GM12878 (cell line): ENCODE results near the gene IGHMBP2. TPM values are rescaled to one million over a fixed set of nuclear protein-coding genes. Genes with fewer than 3 reads are reported as not detected.

ENCODE experiments used
- ATAC-seq: fragments of 200-7000 bp; cut with Tn5 transposase; 3 replicates; pipeline ENCODE4 v1.9.1; 2020; ENCODE audit warnings: mild to moderate bottlenecking, moderate library complexity
- BruUV-seq: library from RNA; stranded (reverse); fragments of 400-500 nt; replicated peaks from 2 replicates; lab custom pipeline; 2021; lab: Mats Ljungman, UMichigan
- CTCF ChIA-PET: fragments of 300-600 bp; sonication (Branson Sonifier 250); formaldehyde crosslinking; extraction: SDS; loops from one replicate; lab custom pipeline; 2021; ENCODE audit warnings: inconsistent platforms; lab: Yijun Ruan, JAX
- POLR2A ChIA-PET: fragments of 350-600 bp; formaldehyde crosslinking; extraction: SDS; loops from one replicate; lab custom pipeline; 2021; ENCODE audit warnings: inconsistent platforms; lab: Charles Lee
- RAD21 ChIA-PET: fragments of 300-600 bp; sonication (Branson Sonifier 250); formaldehyde crosslinking; loops from one replicate; lab custom pipeline; 2023; ENCODE audit warnings: antibody characterized with exemption; ENCODE audit not compliant: unreplicated experiment; lab: Charles Lee
- SMC1A ChIA-PET: fragments of 300-600 bp; sonication (Branson Sonifier 250); formaldehyde crosslinking; loops from one replicate; lab custom pipeline; 2023; ENCODE audit not compliant: unreplicated experiment, uncharacterized antibody; lab: Charles Lee
- DNase-seq: peaks from one replicate; pipeline ENCODE4 v3.0.0-alpha.2; 2011; ENCODE audit warnings: low read depth, low spot score
- FAIRE-seq: peaks from 3 replicates; lab custom pipeline; 2011; peaks lifted over from hg19 to GRCh38; lab: Jason Lieb, UNC
- H2AFZ ChIP-seq: 2 replicates; pipeline ENCODE4 v1.6.0; 2011; ENCODE audit warnings: low read depth, low read length, control low read depth; ENCODE audit not compliant: control insufficient read depth
- H3K27ac ChIP-seq: 2 replicates; pipeline ENCODE4 v1.5.1; 2011; ENCODE audit warnings: control low read depth; ENCODE audit not compliant: control insufficient read depth, insufficient read depth
- H3K27me3 ChIP-seq, 2 experiments: replicated peaks in 1 of 2; 2 replicates each; pipeline versions ENCODE4 v1.6.0 to v1.6.1; 2011; ENCODE audit warnings: low read length in 1 of 2; ENCODE audit not compliant: control insufficient read depth in 2 of 2, insufficient read depth in 2 of 2
- H3K36me3 ChIP-seq, 2 experiments: 2 replicates each; pipeline ENCODE4 v1.5.1; 2011; ENCODE audit warnings: low read length in 1 of 2; ENCODE audit not compliant: control insufficient read depth in 2 of 2, insufficient read depth in 2 of 2
- H3K4me1 ChIP-seq: 2 replicates; pipeline ENCODE4 v1.6.1; 2011; ENCODE audit warnings: mild to moderate bottlenecking, low read length, moderate library complexity, mixed read lengths; ENCODE audit not compliant: control insufficient read depth, insufficient read depth
- H3K4me2 ChIP-seq: 2 replicates; pipeline ENCODE4 v1.6.0; 2011; ENCODE audit warnings: control low read depth; ENCODE audit not compliant: control insufficient read depth, insufficient read depth
- H3K4me3 ChIP-seq: fragments of 200-600 bp; sonication (generic); 2 replicates; pipeline ENCODE4 v1.5.1; 2016
- H3K79me2 ChIP-seq: 2 replicates; pipeline ENCODE4 v1.6.0; 2011; ENCODE audit warnings: low read length; ENCODE audit not compliant: control insufficient read depth, insufficient read depth
- H3K9ac ChIP-seq: 2 replicates; pipeline ENCODE4 v1.8.0; 2011; ENCODE audit warnings: low read length, control low read depth, mixed read lengths; ENCODE audit not compliant: control insufficient read depth, insufficient read depth
- H3K9me3 ChIP-seq: replicated peaks from 3 replicates; pipeline ENCODE4 v1.5.1; 2011; ENCODE audit warnings: mild to moderate bottlenecking, low read length; ENCODE audit not compliant: control insufficient read depth, insufficient read depth
- H4K20me1 ChIP-seq: 2 replicates; pipeline ENCODE4 v1.6.0; 2011; ENCODE audit not compliant: control insufficient read depth, insufficient read depth
- BRCA1 ChIP-seq: IDR thresholded peaks from 2 replicates; pipeline ENCODE4 v1.6.1; 2011; ENCODE audit warnings: low read depth, low read length, improper control_type of control experiment
- FOXK2 ChIP-seq: fragments of 450-650 bp; IDR thresholded peaks from 2 replicates; pipeline ENCODE4 v1.6.1; 2017; ENCODE audit warnings: mild to moderate bottlenecking, moderate library complexity
- HDGF ChIP-seq: fragments of 450-650 bp; IDR thresholded peaks from 2 replicates; pipeline ENCODE4 v1.6.1; 2016; ENCODE audit warnings: antibody characterized with exemption
- MYC ChIP-seq: IDR thresholded peaks from 2 replicates; pipeline ENCODE4 v1.6.1; 2011; ENCODE audit warnings: mild to moderate bottlenecking, low read length, moderate library complexity, inconsistent platforms; ENCODE audit not compliant: insufficient read depth, insufficient replicate concordance, insufficient read length, severe bottlenecking
- PML ChIP-seq: IDR thresholded peaks from 2 replicates; pipeline ENCODE4 v1.6.1; 2012; ENCODE audit warnings: low read length, inconsistent platforms
- RBBP5 ChIP-seq: fragments of 200-600 bp; sonication (generic); conservative IDR thresholded peaks from 2 replicates; pipeline ENCODE4 v1.6.1; 2016
- SMC3 ChIP-seq: IDR thresholded peaks from 2 replicates; pipeline ENCODE4 v1.6.1; 2011; ENCODE audit warnings: low read length, improper control_type of control experiment, borderline replicate concordance
- SREBF2 ChIP-seq: IDR thresholded peaks from 2 replicates; pipeline ENCODE4 v1.6.1; 2012; ENCODE audit warnings: mild to moderate bottlenecking, low read length
- TCF7 ChIP-seq: IDR thresholded peaks from 2 replicates; pipeline ENCODE4 v1.6.1; 2014; ENCODE audit warnings: antibody characterized with exemption, borderline replicate concordance
- YBX1 ChIP-seq: fragments of 450-650 bp; IDR thresholded peaks from 2 replicates; pipeline ENCODE4 v1.6.1; 2016; ENCODE audit warnings: antibody characterized with exemption
- ZNF622 ChIP-seq: fragments of 450-650 bp; IDR thresholded peaks from 2 replicates; pipeline ENCODE4 v1.6.1; 2017; ENCODE audit warnings: mild to moderate bottlenecking, inconsistent platforms
- WGBS: methylation state at CpG from one replicate; pipeline ENCODE4 v1.1.6; 2016; ENCODE audit warnings: low lambda C conversion rate; ENCODE audit not compliant: insufficient replicate concordance, insufficient coverage; ENCODE audit errors: missing lambda C conversion rate; 5-methylcytosine and 5-hydroxymethylcytosine counted together
- in situ Hi-C: fragments of 300-500 bp; cut with MboI; formaldehyde crosslinking; loops from 9 replicates; pipeline ENCODE4 v1.14.3; 2018; ENCODE audit warnings: mixed read lengths
- intact Hi-C: fragments of 100-400 bp; cut with micrococcal nuclease; formaldehyde crosslinking; loops from one replicate; pipeline ENCODE4 v1.14.2; 2022; ENCODE audit not compliant: unreplicated experiment
- polyA plus RNA-seq, 11 experiments: library from polyadenylated mRNA; depleted of rRNA in 4 of 11; unstranded in 6 of 11; stranded (reverse) in 5 of 11; fragments of >200 nt; fragmentation: Nextera tagmentation in 4 of 11; fragmentation: Illumina TruSeq in 1 of 11; extraction: Ambion mirVana in 4 of 11; extraction: Trizol in 1 of 11; gene quantifications; 1 replicate in 1 of 11; 2 replicates in 10 of 11; pipeline versions ENCODE4 v1.2.1 to v1.2.3, GENCODE V29; 2011 to 2016; ENCODE audit warnings: inconsistent platforms in 2 of 11, missing spikeins in 2 of 11, low read depth in 1 of 11
- total RNA-seq, 4 experiments: library from RNA; depleted of rRNA in 3 of 4; stranded (reverse); fragments of >200 nt in 3 of 4; fragmentation: Illumina TruSeq in 1 of 4; extraction: Trizol in 1 of 4; gene quantifications; 2 replicates each; pipeline versions ENCODE4 v1.2.1 to v1.2.3, GENCODE V29; 2013 to 2021
- TF ChIP-seq, protein P1 (sequence below): fragments of 450-650 bp; IDR thresholded peaks from 2 replicates; pipeline ENCODE4 v1.6.1; 2017; ENCODE audit warnings: mild to moderate bottlenecking, low read depth, inconsistent platforms; ENCODE audit not compliant: poor library complexity, severe bottlenecking
- TF ChIP-seq, protein P2 (sequence below): IDR thresholded peaks from 2 replicates; pipeline ENCODE4 v1.6.1; 2011; ENCODE audit warnings: low read depth, mild to moderate bottlenecking, low read length, moderate library complexity, borderline replicate concordance; ENCODE audit errors: extremely low read depth
- TF ChIP-seq, protein P3 (sequence below): fragments of 450-650 bp; IDR thresholded peaks from 2 replicates; pipeline ENCODE4 v1.6.1; 2017; ENCODE audit warnings: mild to moderate bottlenecking, moderate library complexity
- TF ChIP-seq, protein P4 (sequence below): IDR thresholded peaks from 2 replicates; pipeline ENCODE4 v1.6.1; 2011; ENCODE audit warnings: borderline replicate concordance, low read depth, mild to moderate bottlenecking, moderate library complexity, low read length; ENCODE audit not compliant: insufficient read depth, poor library complexity, severe bottlenecking

The IGHMBP2 gene
- total and polyA plus RNA-seq, 10 of the 15 experiments (the other 5 are each of a cell fraction or from before 2014, with no cell fraction given): 1.4 to 20.1 (median 11.2) TPM

DNA sequence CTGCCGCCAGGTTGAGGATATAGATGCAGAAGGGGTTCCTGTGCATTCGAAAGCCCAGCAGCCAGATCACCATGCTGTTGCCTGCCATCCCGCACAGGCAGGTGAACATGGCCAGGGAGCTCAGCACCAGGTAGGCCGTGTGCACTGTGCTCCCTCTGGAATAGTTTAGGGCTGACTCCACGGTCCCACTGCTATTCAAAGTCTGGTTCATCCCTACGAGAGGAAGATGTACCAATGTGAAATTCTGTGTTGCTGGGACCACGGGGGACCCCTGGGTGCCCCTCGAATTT, 77.0 kb downstream of the IGHMBP2 start, which contains the start of gene MRGPRD (continued):
- TF ChIP-seq, protein P1, sequence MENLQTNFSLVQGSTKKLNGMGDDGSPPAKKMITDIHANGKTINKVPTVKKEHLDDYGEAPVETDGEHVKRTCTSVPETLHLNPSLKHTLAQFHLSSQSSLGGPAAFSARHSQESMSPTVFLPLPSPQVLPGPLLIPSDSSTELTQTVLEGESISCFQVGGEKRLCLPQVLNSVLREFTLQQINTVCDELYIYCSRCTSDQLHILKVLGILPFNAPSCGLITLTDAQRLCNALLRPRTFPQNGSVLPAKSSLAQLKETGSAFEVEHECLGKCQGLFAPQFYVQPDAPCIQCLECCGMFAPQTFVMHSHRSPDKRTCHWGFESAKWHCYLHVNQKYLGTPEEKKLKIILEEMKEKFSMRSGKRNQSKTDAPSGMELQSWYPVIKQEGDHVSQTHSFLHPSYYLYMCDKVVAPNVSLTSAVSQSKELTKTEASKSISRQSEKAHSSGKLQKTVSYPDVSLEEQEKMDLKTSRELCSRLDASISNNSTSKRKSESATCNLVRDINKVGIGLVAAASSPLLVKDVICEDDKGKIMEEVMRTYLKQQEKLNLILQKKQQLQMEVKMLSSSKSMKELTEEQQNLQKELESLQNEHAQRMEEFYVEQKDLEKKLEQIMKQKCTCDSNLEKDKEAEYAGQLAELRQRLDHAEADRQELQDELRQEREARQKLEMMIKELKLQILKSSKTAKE: no peak
- TF ChIP-seq, all 136 proteins: peak for 0

DNA sequence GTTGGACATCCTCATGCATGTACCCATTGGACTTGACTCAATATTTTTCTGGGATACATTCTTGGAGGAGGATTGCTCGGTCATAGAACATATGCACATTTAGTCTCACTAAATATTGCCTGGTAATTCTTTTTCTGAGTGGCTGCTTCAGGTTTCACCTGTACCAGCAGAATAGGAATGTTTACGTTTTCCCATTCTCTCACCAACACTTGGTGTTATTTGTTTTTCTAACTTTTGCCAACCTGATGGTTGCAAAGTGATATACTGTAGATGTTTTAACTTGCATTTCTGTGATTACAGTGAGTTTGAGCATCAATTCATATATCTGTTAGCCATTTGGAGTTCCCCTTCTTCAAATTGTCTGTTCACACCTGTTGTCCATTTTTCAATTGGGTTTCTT, 78.4 kb downstream of the IGHMBP2 start:
- POLR2A ChIA-PET: interaction anchor here (0.9 kb wide), 1 partner anchor 306 kb away, joined by 3 read pairs; no protein-coding TSS in a partner anchor
- Histone ChIP-seq H4K20me1 (no peaks in the 10 kb centered on the region), H2AFZ (no peak overlapping the region), H3K27me3 (no peaks in the 10 kb centered on the region; a peak in 2 of 4 replicates), H3K27ac (no peak overlapping the region), H3K79me2 (no peaks in the 10 kb centered on the region), H3K4me2 (no peak overlapping the region), H3K36me3 (no peaks in the 10 kb centered on the region), H3K4me3 (no peak overlapping the region), H3K9me3 (no peaks in the 10 kb centered on the region; the same call in 2 of the 3 replicates), H3K9ac (no peak overlapping the region), H3K4me1 (no peaks in the 10 kb centered on the region)
- WGBS: 47% methylated on average over 2 of the region's 2 CpGs
- no TSS peak for BruUV-seq
- in situ Hi-C loops: no loop called here
- SMC1A ChIA-PET: no interaction called here
- no peak for ATAC-seq
- no peak for FAIRE-seq
- RAD21 ChIA-PET: no interaction called here
- intact Hi-C loops: no loop called here
- no peak for DNase-seq
- CTCF ChIA-PET: no interaction called here
- TF ChIP-seq, protein P2, sequence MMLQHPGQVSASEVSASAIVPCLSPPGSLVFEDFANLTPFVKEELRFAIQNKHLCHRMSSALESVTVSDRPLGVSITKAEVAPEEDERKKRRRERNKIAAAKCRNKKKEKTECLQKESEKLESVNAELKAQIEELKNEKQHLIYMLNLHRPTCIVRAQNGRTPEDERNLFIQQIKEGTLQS: no peak
- TF ChIP-seq, protein P3, sequence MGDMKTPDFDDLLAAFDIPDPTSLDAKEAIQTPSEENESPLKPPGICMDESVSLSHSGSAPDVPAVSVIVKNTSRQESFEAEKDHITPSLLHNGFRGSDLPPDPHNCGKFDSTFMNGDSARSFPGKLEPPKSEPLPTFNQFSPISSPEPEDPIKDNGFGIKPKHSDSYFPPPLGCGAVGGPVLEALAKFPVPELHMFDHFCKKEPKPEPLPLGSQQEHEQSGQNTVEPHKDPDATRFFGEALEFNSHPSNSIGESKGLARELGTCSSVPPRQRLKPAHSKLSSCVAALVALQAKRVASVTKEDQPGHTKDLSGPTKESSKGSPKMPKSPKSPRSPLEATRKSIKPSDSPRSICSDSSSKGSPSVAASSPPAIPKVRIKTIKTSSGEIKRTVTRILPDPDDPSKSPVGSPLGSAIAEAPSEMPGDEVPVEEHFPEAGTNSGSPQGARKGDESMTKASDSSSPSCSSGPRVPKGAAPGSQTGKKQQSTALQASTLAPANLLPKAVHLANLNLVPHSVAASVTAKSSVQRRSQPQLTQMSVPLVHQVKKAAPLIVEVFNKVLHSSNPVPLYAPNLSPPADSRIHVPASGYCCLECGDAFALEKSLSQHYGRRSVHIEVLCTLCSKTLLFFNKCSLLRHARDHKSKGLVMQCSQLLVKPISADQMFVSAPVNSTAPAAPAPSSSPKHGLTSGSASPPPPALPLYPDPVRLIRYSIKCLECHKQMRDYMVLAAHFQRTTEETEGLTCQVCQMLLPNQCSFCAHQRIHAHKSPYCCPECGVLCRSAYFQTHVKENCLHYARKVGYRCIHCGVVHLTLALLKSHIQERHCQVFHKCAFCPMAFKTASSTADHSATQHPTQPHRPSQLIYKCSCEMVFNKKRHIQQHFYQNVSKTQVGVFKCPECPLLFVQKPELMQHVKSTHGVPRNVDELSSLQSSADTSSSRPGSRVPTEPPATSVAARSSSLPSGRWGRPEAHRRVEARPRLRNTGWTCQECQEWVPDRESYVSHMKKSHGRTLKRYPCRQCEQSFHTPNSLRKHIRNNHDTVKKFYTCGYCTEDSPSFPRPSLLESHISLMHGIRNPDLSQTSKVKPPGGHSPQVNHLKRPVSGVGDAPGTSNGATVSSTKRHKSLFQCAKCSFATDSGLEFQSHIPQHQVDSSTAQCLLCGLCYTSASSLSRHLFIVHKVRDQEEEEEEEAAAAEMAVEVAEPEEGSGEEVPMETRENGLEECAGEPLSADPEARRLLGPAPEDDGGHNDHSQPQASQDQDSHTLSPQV: no peak
- no peak for TF ChIP-seq SMC3
- TF ChIP-seq FOXK2: no peak
- no peak for TF ChIP-seq RBBP5
- no peak for TF ChIP-seq MYC
- TF ChIP-seq HDGF: no peak
- TF ChIP-seq YBX1: no peak
- TF ChIP-seq SREBF2: no peak
- TF ChIP-seq PML: no peak
- no peak for TF ChIP-seq ZNF622
- TF ChIP-seq BRCA1: no peak
- TF ChIP-seq, protein P4, sequence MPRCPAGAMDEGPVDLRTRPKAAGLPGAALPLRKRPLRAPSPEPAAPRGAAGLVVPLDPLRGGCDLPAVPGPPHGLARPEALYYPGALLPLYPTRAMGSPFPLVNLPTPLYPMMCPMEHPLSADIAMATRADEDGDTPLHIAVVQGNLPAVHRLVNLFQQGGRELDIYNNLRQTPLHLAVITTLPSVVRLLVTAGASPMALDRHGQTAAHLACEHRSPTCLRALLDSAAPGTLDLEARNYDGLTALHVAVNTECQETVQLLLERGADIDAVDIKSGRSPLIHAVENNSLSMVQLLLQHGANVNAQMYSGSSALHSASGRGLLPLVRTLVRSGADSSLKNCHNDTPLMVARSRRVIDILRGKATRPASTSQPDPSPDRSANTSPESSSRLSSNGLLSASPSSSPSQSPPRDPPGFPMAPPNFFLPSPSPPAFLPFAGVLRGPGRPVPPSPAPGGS: no peak
- TF ChIP-seq TCF7: no peak
